Measurements from ENCODE around the gene ISG20L2. TPM values are rescaled to one million over a fixed set of nuclear protein-coding genes. Genes with fewer than 3 reads are reported as not detected.

Gene ISG20L2
- total RNA-seq, 1 experiment from 2014 or later = 30.8 TPM

GRCh38 chr1:156690675-156691036 is 37.9 kb downstream of the ISG20L2 start:
- DNase-seq (ENCODE audit: low spot score) = no peak

- no peak for DNase-seq (ENCODE audit: low spot score)
Observed at GRCh38 chr1:156689953-156690674, 38.5 kb downstream of the ISG20L2 start.

- peak; percentile 95 for DNase-seq (ENCODE audit: low spot score)
Observed at GRCh38 chr1:156689035-156689952, 39.3 kb downstream of the ISG20L2 start.

GRCh38 chr1:156684227-156684782 is 44.3 kb downstream of the ISG20L2 start:
- no peak for DNase-seq (ENCODE audit: low spot score)

GRCh38 chr1:156682166-156682890 is 46.2 kb downstream of the ISG20L2 start:
- DNase-seq (ENCODE audit: low spot score) = no peak

GRCh38 chr1:156681196-156681960 is 47.2 kb downstream of the ISG20L2 start:
- DNase-seq (ENCODE audit: low spot score) = no peak

- DNase-seq (ENCODE audit: low spot score) = no peak
Observed at GRCh38 chr1:156680056-156680455, 48.5 kb downstream of the ISG20L2 start.

- DNase-seq (ENCODE audit: low spot score) = peak; percentile 80
Observed at GRCh38 chr1:156677616-156678596, 50.7 kb downstream of the ISG20L2 start.

- peak; percentile 40 for DNase-seq (ENCODE audit: low spot score)
Observed at GRCh38 chr1:156676820-156677615, 51.5 kb downstream of the ISG20L2 start, which contains the start of gene NES. TSS of gene NES (minus strand) at chr1:156677407. CDS start at chr1:156677264, 143 bp downstream.

- DNase-seq (ENCODE audit: low spot score) = no peak
Observed at GRCh38 chr1:156676114-156676819, 52.3 kb downstream of the ISG20L2 start.

- DNase-seq (ENCODE audit: low spot score) = no peak
Observed at GRCh38 chr1:156675210-156676113, 53.1 kb downstream of the ISG20L2 start.

- no peak for DNase-seq (ENCODE audit: low spot score)
Observed at GRCh38 chr1:156673387-156674121, 55.0 kb downstream of the ISG20L2 start.
